Gastroesophageal sphincter (tissue), 3 donors: ENCODE data around the gene LMAN2.

Experiments
- CTCF ChIP-seq, 4 experiments: fragments of 200-600 bp in 2 of 4; fragments of 450-650 bp in 2 of 4; sonication (generic) in 1 of 4; IDR thresholded peaks; one replicate each; pipeline ENCODE4 v1.5.1; 2017 to 2019; ENCODE audit warnings: antibody characterized with exemption in 4 of 4, mild to moderate bottlenecking in 2 of 4, moderate library complexity in 2 of 4
- POLR2A ChIP-seq, 2 donors: fragments of 450-650 bp; IDR thresholded peaks; one replicate each; pipeline ENCODE4 v1.6.1; 2017; ENCODE audit warnings: antibody characterized with exemption in 2 of 2, mild to moderate bottlenecking in 2 of 2, moderate library complexity in 1 of 2
- POLR2AphosphoS5 ChIP-seq: sonication (generic); formaldehyde crosslinking; IDR thresholded peaks from one replicate; pipeline ENCODE4 v1.6.1; 2017; ENCODE audit warnings: antibody characterized with exemption

- TF ChIP-seq POLR2AphosphoS5: no peak
- TF ChIP-seq POLR2A (IDR thresholded peaks at IDR 0.05): no peak
- no peak for TF ChIP-seq CTCF (IDR thresholded peaks at IDR 0.05)
These were observed 18.6 kb downstream of the LMAN2 start for GRCh38 chr5:177332896-177333260.
